Prostate gland (tissue), 2 donors: ENCODE results near the gene BST1. TPM values are rescaled to one million over a fixed set of nuclear protein-coding genes. Genes with fewer than 3 reads are reported as not detected.
"Not testable (repeated sequence)": the region's sequence is repeated elsewhere in the genome, so short reads cannot be mapped to it uniquely, and the experiment has no call there.

Source experiments
- DNase-seq: peaks from one replicate; pipeline ENCODE4 v3.0.0-alpha.2; 2019; ENCODE audit warnings: low spot score
- H3K27ac ChIP-seq, 2 donors: fragments of 200-600 bp; sonication (generic); 2 replicates each; pipeline ENCODE4 v1.5.1; 2017 to 2019
- H3K27me3 ChIP-seq: fragments of 200-600 bp; sonication (generic); replicated peaks from 2 replicates; pipeline ENCODE4 v1.5.1; 2019; ENCODE audit not compliant: insufficient read depth
- H3K36me3 ChIP-seq, 2 donors: fragments of 200-600 bp; sonication (generic); 1 replicate in 1 of 2; 2 replicates in 1 of 2; pipeline versions ENCODE4 v1.5.1 to v1.8.1; 2017 to 2019
- H3K4me1 ChIP-seq: fragments of 200-600 bp; sonication (generic); replicated peaks from 2 replicates; pipeline ENCODE4 v1.5.1; 2019
- H3K4me3 ChIP-seq, 2 donors: fragments of 200-600 bp; sonication (generic); 2 replicates each; pipeline ENCODE4 v1.5.1; 2017 to 2019
- H3K9me3 ChIP-seq: fragments of 200-600 bp; sonication (generic); 2 replicates; pipeline ENCODE4 v1.5.1; 2017
- POLR2A ChIP-seq: fragments of 450-650 bp; IDR thresholded peaks from one replicate; pipeline ENCODE4 v1.6.1; 2016; ENCODE audit warnings: antibody characterized with exemption, mild to moderate bottlenecking
- POLR2AphosphoS5 ChIP-seq: sonication (generic); formaldehyde crosslinking; IDR thresholded peaks from one replicate; pipeline ENCODE4 v1.6.1; 2017; ENCODE audit warnings: antibody characterized with exemption
- WGBS: methylation state at CpG from one replicate; pipeline ENCODE4 v1.1.5; 2018; 5-methylcytosine and 5-hydroxymethylcytosine counted together
- intact Hi-C: fragments of 100-400 bp; cut with DNase I; formaldehyde crosslinking; loops from one replicate; pipeline ENCODE4 v1.14.2; 2022
- total RNA-seq, 2 donors: library from RNA; depleted of rRNA; stranded (reverse); fragments of >200 nt; gene quantifications; one replicate each; pipeline ENCODE4 v1.1.0, GENCODE V29; 2016
- TF ChIP-seq, protein P1 (sequence below), 4 experiments: fragments of 200-600 bp in 2 of 4; fragments of 450-650 bp in 2 of 4; sonication (generic) in 2 of 4; IDR thresholded peaks; 1 replicate in 3 of 4; 2 replicates in 1 of 4; pipeline ENCODE4 v1.5.1; 2016 to 2019; ENCODE audit warnings: antibody characterized with exemption in 4 of 4, mild to moderate bottlenecking in 2 of 4, moderate library complexity in 2 of 4

BST1 gene
- total RNA-seq, 2 donors from 2014 or later, result 1.1 to 2.3 TPM

DNA sequence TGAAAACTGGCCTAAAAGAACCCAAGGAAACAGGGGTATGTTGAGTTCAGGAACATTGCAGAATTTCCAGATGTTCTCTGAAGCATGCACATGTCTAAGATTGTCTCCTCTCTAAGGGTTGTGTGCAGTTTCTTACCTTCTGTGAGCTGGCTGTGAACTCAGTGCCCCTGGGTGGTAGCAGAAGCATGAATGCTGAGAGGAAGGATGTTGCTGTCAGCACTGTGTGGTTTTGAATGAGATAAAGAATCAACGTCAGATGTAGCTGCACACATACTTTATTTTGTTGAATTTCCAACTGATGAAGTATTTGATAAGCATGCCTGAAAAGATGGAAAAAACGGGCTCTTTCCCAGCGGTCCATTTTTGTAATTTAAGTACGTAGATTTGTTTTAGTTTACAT lies 51.5 kb downstream of the BST1 start:
- TF ChIP-seq POLR2A, result no peak

GRCh38 chr4:15755321-15756155 lies 52.7 kb downstream of the BST1 start:
- Histone ChIP-seq H3K27me3 (no peaks in the 10 kb centered on the region), H3K27ac (no peak overlapping the region), H3K4me1 (no peaks in the 10 kb centered on the region), H3K9me3 (no peaks in the 10 kb centered on the region), H3K4me3 (no peak overlapping the region), H3K36me3 (no peaks in the 10 kb centered on the region)
- WGBS, result 92% methylated on average over 4 of the region's 4 CpGs
- no peak for DNase-seq
- TF ChIP-seq, protein P1, sequence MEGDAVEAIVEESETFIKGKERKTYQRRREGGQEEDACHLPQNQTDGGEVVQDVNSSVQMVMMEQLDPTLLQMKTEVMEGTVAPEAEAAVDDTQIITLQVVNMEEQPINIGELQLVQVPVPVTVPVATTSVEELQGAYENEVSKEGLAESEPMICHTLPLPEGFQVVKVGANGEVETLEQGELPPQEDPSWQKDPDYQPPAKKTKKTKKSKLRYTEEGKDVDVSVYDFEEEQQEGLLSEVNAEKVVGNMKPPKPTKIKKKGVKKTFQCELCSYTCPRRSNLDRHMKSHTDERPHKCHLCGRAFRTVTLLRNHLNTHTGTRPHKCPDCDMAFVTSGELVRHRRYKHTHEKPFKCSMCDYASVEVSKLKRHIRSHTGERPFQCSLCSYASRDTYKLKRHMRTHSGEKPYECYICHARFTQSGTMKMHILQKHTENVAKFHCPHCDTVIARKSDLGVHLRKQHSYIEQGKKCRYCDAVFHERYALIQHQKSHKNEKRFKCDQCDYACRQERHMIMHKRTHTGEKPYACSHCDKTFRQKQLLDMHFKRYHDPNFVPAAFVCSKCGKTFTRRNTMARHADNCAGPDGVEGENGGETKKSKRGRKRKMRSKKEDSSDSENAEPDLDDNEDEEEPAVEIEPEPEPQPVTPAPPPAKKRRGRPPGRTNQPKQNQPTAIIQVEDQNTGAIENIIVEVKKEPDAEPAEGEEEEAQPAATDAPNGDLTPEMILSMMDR (IDR thresholded peaks at IDR 0.05), result no peak
- TF ChIP-seq POLR2A (no peak), POLR2AphosphoS5 (no peak)
- intact Hi-C loops, result no loop called here

More for the DNA sequence above, 51.5 kb downstream of the BST1 start:
- H3K4me3 ChIP-seq, result no peak overlapping the region
- intact Hi-C loops, result no loop called here
- 40% methylated on average over 4 of the region's 4 CpGs for WGBS
- H3K27me3 ChIP-seq, result no peaks in the 10 kb centered on the region
- no peaks in the 10 kb centered on the region for H3K36me3 ChIP-seq
- no peak overlapping the region for H3K27ac ChIP-seq
- H3K4me1 ChIP-seq, result no peaks in the 10 kb centered on the region
- no peak for DNase-seq
- H3K9me3 ChIP-seq, result no peaks in the 10 kb centered on the region

DNA sequence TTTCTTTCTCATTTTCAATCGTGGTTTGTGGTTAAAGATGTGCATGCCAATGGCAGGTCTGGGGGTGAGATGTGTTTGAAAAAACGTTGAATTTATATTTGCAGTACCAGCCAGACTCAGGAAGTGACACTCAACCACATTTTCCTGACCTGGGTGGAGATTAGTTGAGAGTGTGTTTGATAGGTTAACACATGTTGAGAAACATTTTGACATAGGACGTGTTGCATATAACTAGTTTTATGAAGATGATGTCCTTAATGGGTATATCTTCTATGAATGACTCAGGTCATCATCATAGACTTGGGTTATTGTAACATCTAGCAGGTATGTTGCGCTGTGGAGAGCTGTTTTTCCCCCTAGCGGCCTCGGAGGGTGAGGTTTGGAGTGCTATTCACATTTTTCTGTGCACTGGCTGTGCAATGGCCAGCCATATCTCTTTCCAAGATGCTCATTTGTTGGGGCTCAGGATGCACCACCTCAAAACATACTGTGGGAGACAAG lies 53.5 kb downstream of the BST1 start:
- no peak overlapping the region for H3K27ac ChIP-seq
- no peak for DNase-seq
- no peaks in the 10 kb centered on the region for H3K9me3 ChIP-seq
- H3K36me3 ChIP-seq, result no peaks in the 10 kb centered on the region
- no peaks in the 10 kb centered on the region for H3K4me1 ChIP-seq
- TF ChIP-seq POLR2AphosphoS5 (no peak), POLR2A (no peak)
- TF ChIP-seq, protein P1 (IDR thresholded peaks at IDR 0.05), result no peak
- no peaks in the 10 kb centered on the region for H3K27me3 ChIP-seq
- WGBS, result 65% methylated on average over 6 of the region's 6 CpGs
- intact Hi-C loops, result no loop called here
- no peak overlapping the region for H3K4me3 ChIP-seq

GRCh38 chr4:15757054-15757453 lies 54.2 kb downstream of the BST1 start:
- no peak for DNase-seq
- no peaks in the 10 kb centered on the region for H3K36me3 ChIP-seq
- WGBS, result 40% methylated on average over 4 of the region's 4 CpGs
- no peak overlapping the region for H3K4me3 ChIP-seq
- no peaks in the 10 kb centered on the region for H3K27me3 ChIP-seq
- H3K9me3 ChIP-seq, result no peaks in the 10 kb centered on the region
- H3K27ac ChIP-seq, result no peak overlapping the region
- TF ChIP-seq, protein P1 (IDR thresholded peaks at IDR 0.05), result no peak
- no peak for TF ChIP-seq POLR2A
- TF ChIP-seq POLR2AphosphoS5, result no peak
- intact Hi-C loops, result no loop called here
- H3K4me1 ChIP-seq, result no peaks in the 10 kb centered on the region

DNA sequence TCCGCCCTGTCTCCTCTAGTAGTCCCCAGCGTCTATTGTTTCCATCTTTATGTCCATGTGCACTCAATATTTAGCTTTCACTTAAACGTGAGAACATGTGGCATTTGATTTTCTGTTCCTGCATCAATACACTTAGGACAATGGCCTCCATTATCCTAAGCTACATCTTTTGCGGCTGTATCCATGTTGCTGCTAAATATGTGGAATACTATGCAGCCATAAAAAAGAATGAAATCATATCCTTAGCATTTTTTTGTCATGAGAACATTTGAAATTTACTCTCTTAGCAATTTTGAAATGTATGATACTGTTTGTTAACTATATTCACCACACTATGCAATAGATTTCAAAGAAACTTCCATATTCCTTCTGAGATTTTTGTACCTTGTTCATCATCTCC lies 55.4 kb downstream of the BST1 start:
- TF ChIP-seq, protein P1 (IDR thresholded peaks at IDR 0.05), result no peak
- TF ChIP-seq POLR2AphosphoS5 (no peak), POLR2A (no peak)
- Histone ChIP-seq H3K4me3 (no peak overlapping the region), H3K9me3 (no peaks in the 10 kb centered on the region), H3K27ac (no peak overlapping the region), H3K4me1 (no peaks in the 10 kb centered on the region), H3K36me3 (no peaks in the 10 kb centered on the region), H3K27me3 (no peaks in the 10 kb centered on the region)
- WGBS, result 87% methylated on average over 4 of the region's 4 CpGs
- no peak for DNase-seq
- intact Hi-C loops, result no loop called here

DNA sequence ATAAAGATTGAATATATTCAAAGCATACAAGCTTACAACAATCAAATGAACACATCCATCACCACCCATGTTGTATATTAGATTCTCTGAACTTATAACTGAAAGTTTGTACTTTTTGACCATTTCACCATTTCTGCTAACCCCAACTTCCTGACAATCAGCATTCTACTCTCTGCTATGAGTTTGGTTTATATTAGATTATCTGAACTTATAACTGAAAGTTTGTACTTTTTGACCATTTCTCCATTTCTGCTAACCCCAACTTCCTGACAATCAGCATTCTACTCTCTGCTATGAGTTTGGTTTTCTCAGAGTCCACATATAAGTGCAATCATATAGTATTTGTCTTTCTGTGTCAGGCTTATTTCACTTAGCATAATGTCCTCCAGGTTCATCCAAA lies 59.6 kb downstream of the BST1 start:
- H3K4me1 ChIP-seq, result not testable (repeated sequence)

More for the DNA sequence above, 59.6 kb downstream of the BST1 start:
- H3K9me3 ChIP-seq, H3K4me3 ChIP-seq, DNase-seq, H3K27me3 ChIP-seq, intact Hi-C loops, H3K27ac ChIP-seq, H3K36me3 ChIP-seq: not testable (repeated sequence)
